ENCODE results near the gene SNAPC2. TPM values are rescaled to one million over a fixed set of nuclear protein-coding genes. Genes with fewer than 3 reads are reported as not detected.

Gene SNAPC2, protein sequence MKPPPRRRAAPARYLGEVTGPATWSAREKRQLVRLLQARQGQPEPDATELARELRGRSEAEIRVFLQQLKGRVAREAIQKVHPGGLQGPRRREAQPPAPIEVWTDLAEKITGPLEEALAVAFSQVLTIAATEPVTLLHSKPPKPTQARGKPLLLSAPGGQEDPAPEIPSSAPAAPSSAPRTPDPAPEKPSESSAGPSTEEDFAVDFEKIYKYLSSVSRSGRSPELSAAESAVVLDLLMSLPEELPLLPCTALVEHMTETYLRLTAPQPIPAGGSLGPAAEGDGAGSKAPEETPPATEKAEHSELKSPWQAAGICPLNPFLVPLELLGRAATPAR
- total RNA-seq (19.3 and 19.9 TPM in 2 replicates), polyA plus RNA-seq (19.5 and 21.7 TPM in 2 replicates), polyA minus RNA-seq (14.5 and 15.7 TPM in 2 replicates)
- 10.0 TPM for total RNA-seq (2013)

- H3K9me3 ChIP-seq (ENCODE audit: control extremely low read depth in 1 of 3, control insufficient read depth in 2 of 3, insufficient read depth in 1 of 3, low read length in 2 of 3) = peaks cover 0 to 28% (median 0%) of the 10 kb centered on the region in 3 donors
- ATAC-seq (ENCODE audit: low read depth) (peak; percentile 56), DNase-seq (peak; percentile 99)
- intact Hi-C loops (cut with micrococcal nuclease) = loop anchor here (1.0 kb wide), 7 partner anchors 17 to 398 kb away; partner anchors contain the start of genes ELAVL1, MAP2K7, MCOLN1 and TIMM44
- peaks cover 54% of the 10 kb centered on the region for H4K20me1 ChIP-seq (ENCODE audit: control insufficient read depth, insufficient read depth, low read length, poor library complexity, severe bottlenecking)
- H3K36me3 ChIP-seq (replicated peaks in 1 of 2; ENCODE audit: control extremely low read depth in 1 of 2, control insufficient read depth in 1 of 2, extremely low read depth in 1 of 2, insufficient read depth in 2 of 2, low read length in 1 of 2) = peaks cover 0 to 13% of the 10 kb centered on the region in 2 experiments
- peaks cover 0 to 42% (median 24%) of the 10 kb centered on the region in 4 experiments for H3K27me3 ChIP-seq (replicated peaks in 1 of 4; ENCODE audit: control extremely low read depth in 1 of 4, control insufficient read depth in 3 of 4, insufficient read depth in 4 of 4, low read length in 3 of 4)
- H3K27ac ChIP-seq (ENCODE audit: low read length in 2 of 2) = peak within 1 kb of the TSS; percentile 73 to 74
- CTCF ChIA-PET = interaction anchor here (0.9 to 3.8 kb wide), 8 partner anchors 9 to 290 kb away, joined by 3 to 28 read pairs (median 6); partner anchors contain the start of genes MAP2K7, PET100 and TIMM44
- peaks cover 6% of the 10 kb centered on the region for H3K79me2 ChIP-seq (ENCODE audit: control insufficient read depth, insufficient read depth, low read length)
- H3K4me2 ChIP-seq (replicated peaks; ENCODE audit: low read depth, low read length, poor library complexity, severe bottlenecking) = peak within 1 kb of the TSS; percentile 93
- Mint-ChIP-seq H3K27ac (peak within 1 kb of the TSS; percentile 96), H3K4me3 (peak within 1 kb of the TSS; percentile 95), H3K9me3 (ENCODE audit: insufficient read depth) (no peaks in the 10 kb centered on the region), H3K4me1 (peaks cover 48% of the 10 kb centered on the region), H3K27me3 (peaks cover 22% of the 10 kb centered on the region)
- TF ChIP-seq, protein P1, sequence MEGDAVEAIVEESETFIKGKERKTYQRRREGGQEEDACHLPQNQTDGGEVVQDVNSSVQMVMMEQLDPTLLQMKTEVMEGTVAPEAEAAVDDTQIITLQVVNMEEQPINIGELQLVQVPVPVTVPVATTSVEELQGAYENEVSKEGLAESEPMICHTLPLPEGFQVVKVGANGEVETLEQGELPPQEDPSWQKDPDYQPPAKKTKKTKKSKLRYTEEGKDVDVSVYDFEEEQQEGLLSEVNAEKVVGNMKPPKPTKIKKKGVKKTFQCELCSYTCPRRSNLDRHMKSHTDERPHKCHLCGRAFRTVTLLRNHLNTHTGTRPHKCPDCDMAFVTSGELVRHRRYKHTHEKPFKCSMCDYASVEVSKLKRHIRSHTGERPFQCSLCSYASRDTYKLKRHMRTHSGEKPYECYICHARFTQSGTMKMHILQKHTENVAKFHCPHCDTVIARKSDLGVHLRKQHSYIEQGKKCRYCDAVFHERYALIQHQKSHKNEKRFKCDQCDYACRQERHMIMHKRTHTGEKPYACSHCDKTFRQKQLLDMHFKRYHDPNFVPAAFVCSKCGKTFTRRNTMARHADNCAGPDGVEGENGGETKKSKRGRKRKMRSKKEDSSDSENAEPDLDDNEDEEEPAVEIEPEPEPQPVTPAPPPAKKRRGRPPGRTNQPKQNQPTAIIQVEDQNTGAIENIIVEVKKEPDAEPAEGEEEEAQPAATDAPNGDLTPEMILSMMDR (IDR thresholded peaks at IDR 0.05) = no peak
- TF ChIP-seq EZH2 (IDR thresholded peaks at IDR 0.05; ENCODE audit: borderline replicate concordance, insufficient read depth, low read depth, low read length, poor library complexity, severe bottlenecking) = no peak
- WGBS (ENCODE audit: insufficient coverage) = 5% methylated on average over 61 of the region's 62 CpGs
- H3K9ac ChIP-seq (ENCODE audit: low read length) = peak within 1 kb of the TSS; percentile 72
- H3K4me3 ChIP-seq (ENCODE audit: control extremely low read depth in 1 of 5, extremely low read depth in 1 of 5, insufficient read depth in 1 of 5, low read depth in 2 of 5, low read length in 4 of 5) = peak within 1 kb of the TSS; percentile 55 to 84 (median 75)
- peaks cover 57 to 61% of the 10 kb centered on the region in 2 donors for H3K4me1 ChIP-seq (ENCODE audit: control insufficient read depth in 2 of 2, insufficient read depth in 2 of 2, low read length in 2 of 2)
- POLR2A ChIA-PET = interaction anchor here (0.5 to 2.8 kb wide), 12 partner anchors 8 to 472 kb away, joined by 3 to 29 read pairs (median 6); partner anchors contain the start of genes MAP2K7 and TIMM44
- H2AFZ ChIP-seq (ENCODE audit: insufficient read depth, low read depth, low read length, poor library complexity, severe bottlenecking) = peak within 1 kb of the TSS; percentile 92
Measured at GRCh38 chr19:7919610-7920518, at the start of gene SNAPC2. SNAPC2 (plus strand) TSS chr19:7920338; CDS start chr19:7920367, 29 bp downstream.
